Activated naive CD8-positive, alpha-beta T cell treated with anti-CD3 and anti-CD28 coated beads for 36 hours (primary cell): ENCODE measurements around the gene GATB. TPM values are rescaled to one million over a fixed set of nuclear protein-coding genes. Genes with fewer than 3 reads are reported as not detected.

ENCODE experiments used
- DNase-seq: peaks from one replicate; pipeline ENCODE4 v3.0.0; 2021
- H3K27ac Mint-ChIP-seq: one replicate; pipeline ENCODE4 v1.8.0; 2022; ENCODE audit warnings: mild to moderate bottlenecking, moderate library complexity, mixed read lengths
- H3K27me3 Mint-ChIP-seq: one replicate; pipeline ENCODE4 v1.8.0; 2022; ENCODE audit warnings: mild to moderate bottlenecking, mixed read lengths
- H3K36me3 Mint-ChIP-seq: one replicate; pipeline ENCODE4 v1.8.0; 2021; ENCODE audit warnings: mild to moderate bottlenecking, mixed read lengths
- H3K4me1 Mint-ChIP-seq: one replicate; pipeline ENCODE4 v1.8.0; 2021; ENCODE audit warnings: mixed read lengths
- H3K4me3 Mint-ChIP-seq: one replicate; pipeline ENCODE4 v1.8.0; 2022; ENCODE audit warnings: mild to moderate bottlenecking, moderate library complexity, mixed read lengths
- H3K9me3 Mint-ChIP-seq: one replicate; pipeline ENCODE4 v1.8.0; 2022; ENCODE audit warnings: mixed read lengths
- total RNA-seq, 2 experiments: library from RNA; stranded (reverse); gene quantifications; one replicate each; pipeline ENCODE4 v1.2.3, GENCODE V29; 2021

Gene GATB
- total RNA-seq, 2 experiments from 2014 or later: 28.4 to 29.4 TPM

DNA sequence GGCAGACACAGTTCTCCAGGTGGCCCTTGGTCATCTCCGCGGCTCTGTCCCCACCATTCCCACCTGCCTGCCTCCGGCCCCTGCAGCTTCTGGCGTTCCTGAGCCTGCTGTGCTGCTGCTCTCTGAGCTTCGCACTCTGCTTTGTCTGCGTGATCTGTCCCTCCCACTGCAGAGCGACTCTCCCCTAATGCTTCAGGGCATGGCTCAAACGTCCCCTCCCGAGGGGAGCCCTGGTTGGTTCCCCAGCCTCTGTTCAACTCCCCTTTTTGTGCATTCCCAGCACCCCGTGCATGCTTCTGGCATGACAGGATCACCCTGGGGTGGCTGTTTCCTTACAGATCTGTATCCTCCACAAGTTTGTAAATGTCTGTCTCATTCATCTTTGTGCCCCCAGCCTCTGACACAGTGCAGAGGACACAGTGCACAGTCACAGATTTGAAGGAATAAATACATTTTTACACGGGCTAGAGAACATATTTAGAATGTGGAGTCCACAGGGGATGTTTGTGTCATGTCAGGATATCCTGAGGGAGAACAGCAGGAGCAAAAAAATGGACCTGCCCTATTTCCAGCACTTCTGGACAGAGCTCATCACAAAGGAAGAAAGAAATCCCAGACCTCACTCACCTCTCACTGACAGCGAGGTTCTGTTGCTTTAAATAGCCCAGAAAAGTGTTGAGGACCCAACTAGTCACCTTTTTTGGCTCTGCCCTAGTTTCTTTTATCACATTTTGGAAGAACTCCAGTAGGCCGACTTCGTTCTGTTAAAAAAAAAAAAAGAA is 72.6 kb downstream of the GATB start:
- Mint-ChIP-seq H3K36me3 (peaks cover 4% of the 10 kb centered on the region), H3K27ac (no peak overlapping the region), H3K9me3 (no peaks in the 10 kb centered on the region), H3K4me1 (no peaks in the 10 kb centered on the region), H3K27me3 (no peaks in the 10 kb centered on the region), H3K4me3 (no peak overlapping the region)
- no peak for DNase-seq

DNA sequence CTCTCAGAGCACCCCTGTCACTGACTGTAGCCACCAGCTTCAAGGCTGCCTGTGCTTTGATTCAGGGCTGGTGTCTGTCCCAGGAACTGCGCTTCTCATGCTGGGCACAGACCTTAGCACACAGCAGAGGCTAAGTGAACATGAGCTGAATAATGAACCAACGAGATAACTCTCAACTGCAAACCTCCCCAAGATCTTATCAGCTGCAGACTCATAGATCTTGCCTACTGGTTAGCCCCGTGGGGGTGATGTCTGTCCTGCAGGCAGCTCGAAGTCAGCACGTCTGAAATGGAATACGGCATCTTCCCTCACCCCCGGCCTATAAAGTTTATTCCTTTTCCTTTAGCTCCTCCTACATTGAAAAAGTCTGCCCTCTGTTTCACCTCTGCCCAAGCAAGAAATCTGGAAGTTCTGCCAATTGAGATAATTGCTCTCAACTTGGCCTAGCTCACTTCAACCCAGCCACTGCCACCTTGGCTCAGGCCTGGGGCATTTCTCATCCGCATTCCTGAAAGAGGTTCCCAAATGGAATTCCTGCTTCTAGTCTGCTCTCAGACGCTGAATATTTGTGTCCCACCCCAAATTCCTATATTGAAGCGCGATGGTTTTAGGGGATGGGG is 73.7 kb downstream of the GATB start:
- Mint-ChIP-seq H3K27ac (no peak overlapping the region), H3K4me1 (no peaks in the 10 kb centered on the region), H3K36me3 (peaks cover 4% of the 10 kb centered on the region), H3K9me3 (no peaks in the 10 kb centered on the region), H3K4me3 (no peak overlapping the region), H3K27me3 (no peaks in the 10 kb centered on the region)
- no peak for DNase-seq

DNA sequence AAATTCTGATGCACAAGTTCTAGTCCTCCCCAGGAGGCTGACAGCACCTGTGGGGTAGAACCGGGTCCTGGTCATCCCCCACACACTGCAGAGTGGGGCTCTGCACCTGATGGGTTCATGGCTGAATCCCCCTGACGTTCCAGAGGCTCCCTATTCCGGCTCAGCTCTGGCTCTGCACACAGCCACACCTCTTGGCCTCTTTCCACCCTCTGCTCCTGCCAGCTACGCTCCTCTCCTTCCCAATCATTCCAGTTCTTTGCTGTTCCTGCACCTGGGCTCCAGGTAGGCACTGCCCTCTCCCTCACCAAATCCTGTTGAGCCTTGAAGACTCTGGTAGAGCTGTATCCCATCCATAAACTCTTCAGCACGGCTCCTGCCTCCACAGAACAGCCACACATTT is 75.5 kb downstream of the GATB start:
- peaks cover 4% of the 10 kb centered on the region for H3K36me3 Mint-ChIP-seq
- H3K4me1 Mint-ChIP-seq: no peaks in the 10 kb centered on the region
- no peak overlapping the region for H3K4me3 Mint-ChIP-seq
- no peak for DNase-seq
- no peak overlapping the region for H3K27ac Mint-ChIP-seq
- no peaks in the 10 kb centered on the region for H3K9me3 Mint-ChIP-seq
- H3K27me3 Mint-ChIP-seq: no peaks in the 10 kb centered on the region

DNA sequence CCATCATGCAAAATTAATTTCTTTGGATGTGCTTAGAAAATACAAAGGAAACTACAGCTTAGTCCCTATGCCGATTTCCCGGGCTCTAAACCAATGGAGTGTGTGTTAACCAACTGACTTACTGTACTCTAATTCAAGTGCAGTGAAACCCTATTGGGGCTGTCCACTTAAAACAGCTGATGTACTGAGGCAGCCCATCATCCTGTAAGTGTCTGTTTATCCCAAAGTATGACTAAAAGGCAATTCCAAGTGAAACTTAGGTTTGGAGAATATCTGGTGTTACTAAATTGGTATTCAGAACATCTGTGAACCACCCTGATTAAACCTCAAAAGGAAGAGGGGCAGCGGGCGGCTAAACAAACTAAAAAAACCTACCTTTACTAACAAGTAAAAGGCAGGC is 79.7 kb downstream of the GATB start:
- no peaks in the 10 kb centered on the region for H3K4me1 Mint-ChIP-seq
- no peaks in the 10 kb centered on the region for H3K9me3 Mint-ChIP-seq
- no peak for DNase-seq
- H3K36me3 Mint-ChIP-seq: peaks cover 11% of the 10 kb centered on the region
- no peak overlapping the region for H3K27ac Mint-ChIP-seq
- H3K4me3 Mint-ChIP-seq: no peak overlapping the region
- H3K27me3 Mint-ChIP-seq: no peaks in the 10 kb centered on the region

DNA sequence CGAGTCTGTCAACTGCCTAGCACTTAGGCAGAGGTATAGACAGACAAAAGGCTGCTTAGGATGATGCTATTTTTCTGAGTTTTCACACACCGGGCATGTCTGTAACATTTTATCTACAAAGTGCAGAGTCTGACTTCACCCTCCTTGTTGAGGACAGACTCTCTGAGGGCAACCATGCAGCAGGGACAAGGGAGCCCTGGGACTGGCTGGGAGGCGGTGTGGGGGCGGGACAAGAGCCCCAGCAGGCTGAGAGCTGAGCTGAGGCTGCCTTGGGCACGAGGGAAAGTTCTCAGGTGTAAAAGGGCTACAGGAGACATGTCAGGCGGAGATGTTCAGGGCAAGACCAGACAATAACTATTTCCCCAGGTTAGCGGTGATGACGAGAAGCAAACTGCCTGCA is 81.6 kb downstream of the GATB start:
- no peak overlapping the region for H3K4me3 Mint-ChIP-seq
- H3K36me3 Mint-ChIP-seq: peaks cover 11% of the 10 kb centered on the region
- DNase-seq: no peak
- no peaks in the 10 kb centered on the region for H3K9me3 Mint-ChIP-seq
- H3K4me1 Mint-ChIP-seq: no peaks in the 10 kb centered on the region
- no peak overlapping the region for H3K27ac Mint-ChIP-seq
- H3K27me3 Mint-ChIP-seq: no peaks in the 10 kb centered on the region

DNA sequence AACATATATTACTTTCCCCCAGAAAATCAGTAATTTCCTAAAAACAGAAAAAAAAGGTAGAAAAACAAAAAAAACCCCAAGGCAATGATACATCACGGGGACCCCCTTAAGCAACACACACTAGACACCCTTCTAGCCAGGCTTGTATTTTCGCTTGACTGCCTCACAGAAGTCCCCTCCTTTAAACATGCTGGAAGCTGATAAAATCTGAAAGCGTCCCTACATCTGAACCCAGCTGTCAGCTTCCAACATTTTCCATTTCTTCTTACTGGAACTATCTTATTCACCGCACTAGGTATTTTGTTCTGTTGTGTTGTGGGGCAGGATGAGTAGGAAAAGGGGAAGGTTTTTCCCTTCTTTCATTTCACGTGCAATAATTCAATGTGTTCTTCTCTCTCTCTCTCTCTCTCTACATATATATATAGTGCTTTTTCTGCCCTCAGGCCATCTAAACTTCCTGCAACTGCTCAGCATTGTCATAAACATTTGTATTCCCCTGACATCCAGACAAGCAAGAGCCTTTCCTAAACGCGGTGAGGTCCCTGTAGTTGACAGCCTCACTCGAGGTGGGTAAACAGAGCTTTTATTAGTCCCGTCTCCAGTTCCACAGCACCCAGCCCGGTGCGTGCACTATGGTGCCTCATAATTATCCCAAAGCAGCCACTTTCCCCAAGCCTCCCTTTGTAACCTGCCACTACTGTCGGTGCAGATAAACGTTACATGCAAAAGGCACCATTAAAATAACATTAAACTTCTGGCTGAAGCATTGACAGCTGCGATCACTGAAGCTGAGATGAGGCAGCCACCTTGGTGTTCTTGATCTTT is 82.5 kb downstream of the GATB start:
- Mint-ChIP-seq H3K27me3 (no peaks in the 10 kb centered on the region), H3K4me1 (no peaks in the 10 kb centered on the region), H3K27ac (no peak overlapping the region), H3K9me3 (no peaks in the 10 kb centered on the region), H3K36me3 (peaks cover 8% of the 10 kb centered on the region), H3K4me3 (no peak overlapping the region)
- DNase-seq: no peak

DNA sequence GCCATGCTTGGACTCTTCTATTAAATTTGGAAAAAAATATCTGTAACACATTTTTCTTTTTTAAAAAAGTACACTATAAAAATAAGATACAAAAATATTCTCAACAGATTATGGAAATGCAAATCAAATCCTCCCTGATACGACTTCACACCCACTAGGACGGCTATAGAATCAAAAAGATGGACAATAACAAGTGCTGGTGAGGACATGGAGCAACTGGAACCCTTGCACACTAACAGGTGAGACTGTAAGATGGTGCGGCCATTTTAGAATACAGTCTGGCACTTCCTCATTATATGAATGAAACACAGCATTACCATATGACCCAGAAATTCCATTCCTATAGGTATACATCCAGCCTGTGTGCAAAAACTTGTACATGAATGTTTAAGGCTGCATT is 83.6 kb downstream of the GATB start:
- Mint-ChIP-seq H3K4me1 (no peaks in the 10 kb centered on the region), H3K27ac (no peak overlapping the region), H3K4me3 (no peak overlapping the region), H3K27me3 (no peaks in the 10 kb centered on the region), H3K9me3 (no peaks in the 10 kb centered on the region), H3K36me3 (peaks cover 8% of the 10 kb centered on the region)
- DNase-seq: no peak

DNA sequence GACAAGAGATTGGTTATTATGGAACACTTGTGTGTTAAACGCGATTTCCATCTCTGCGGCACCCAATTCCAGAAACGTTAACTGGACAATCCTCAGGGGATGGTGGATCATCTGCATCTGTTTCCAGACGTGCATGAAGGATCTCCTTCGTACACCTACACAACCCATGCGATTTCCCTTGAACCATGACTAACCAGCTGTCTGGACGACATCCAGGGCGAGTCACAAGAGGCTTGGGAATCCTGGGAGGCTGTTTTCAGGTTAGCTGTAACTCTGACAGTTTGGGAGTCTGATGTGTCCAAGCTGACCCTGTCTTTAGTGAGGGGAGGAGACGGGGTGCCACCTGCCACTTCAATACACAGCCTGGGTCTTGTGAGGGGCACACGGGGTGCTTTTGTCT is 84.5 kb downstream of the GATB start:
- Mint-ChIP-seq H3K36me3 (peaks cover 8% of the 10 kb centered on the region), H3K4me3 (no peak overlapping the region), H3K9me3 (no peaks in the 10 kb centered on the region), H3K27me3 (no peaks in the 10 kb centered on the region), H3K27ac (no peak overlapping the region), H3K4me1 (no peaks in the 10 kb centered on the region)
- DNase-seq: no peak

DNA sequence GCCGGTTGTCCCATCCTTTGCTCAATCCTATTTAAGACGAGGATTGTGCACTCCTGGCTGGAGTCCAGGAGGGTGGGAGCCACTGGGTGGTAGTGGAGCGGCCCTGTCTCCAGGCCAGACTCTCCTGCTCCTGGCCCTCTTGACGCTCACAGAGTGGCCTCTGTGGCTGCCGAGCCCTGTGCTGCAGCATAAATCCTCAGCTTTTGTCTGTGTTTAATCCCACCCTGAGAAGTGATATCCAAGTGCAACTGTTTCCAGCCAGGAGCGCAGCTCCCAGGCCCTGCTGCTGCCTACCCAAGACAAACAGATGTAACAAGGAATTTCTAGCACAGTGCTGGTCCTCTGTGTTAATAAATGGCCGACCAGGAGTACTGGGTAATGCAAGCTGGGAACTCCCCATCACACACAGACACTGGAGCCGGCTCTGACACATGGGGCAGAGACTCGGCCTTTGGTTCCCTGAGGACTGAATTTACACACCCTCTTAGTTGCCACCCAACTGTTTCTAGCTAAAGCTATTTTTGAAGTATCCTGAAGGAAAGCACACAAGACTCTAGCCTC is 85.3 kb downstream of the GATB start:
- Mint-ChIP-seq H3K36me3 (peaks cover 8% of the 10 kb centered on the region), H3K4me1 (no peaks in the 10 kb centered on the region), H3K9me3 (no peaks in the 10 kb centered on the region), H3K27me3 (no peaks in the 10 kb centered on the region), H3K27ac (no peak overlapping the region), H3K4me3 (no peak overlapping the region)
- DNase-seq: no peak

DNA sequence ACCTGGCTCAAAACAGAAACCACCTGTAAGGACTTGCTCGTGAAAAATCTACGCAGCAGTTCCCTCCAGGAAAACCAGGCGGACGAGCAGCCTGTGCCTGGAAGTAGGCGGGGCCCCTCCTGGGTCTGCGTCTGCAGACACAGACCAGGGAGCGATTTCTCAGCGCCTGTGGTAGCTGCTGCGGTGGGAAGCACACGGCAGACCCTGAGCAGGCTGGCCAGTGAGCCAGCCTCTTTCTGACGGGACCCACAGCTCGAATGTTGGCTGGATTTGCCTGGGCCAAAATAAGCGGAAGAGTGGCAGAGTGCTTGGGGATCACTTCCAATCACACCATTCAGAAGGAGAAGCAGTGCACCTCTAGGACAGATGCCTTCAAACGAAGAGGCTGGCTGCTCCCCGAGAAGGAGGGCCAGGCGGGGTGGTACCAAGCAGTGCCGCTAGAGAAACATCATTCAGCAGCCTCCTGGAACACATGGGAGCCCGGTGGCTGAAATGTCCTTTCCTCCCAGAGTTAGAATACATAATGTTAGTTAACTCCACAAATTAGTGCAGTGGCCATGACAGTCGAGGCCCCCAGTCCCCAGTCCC is 85.9 kb downstream of the GATB start:
- Mint-ChIP-seq H3K4me1 (no peaks in the 10 kb centered on the region), H3K27me3 (no peaks in the 10 kb centered on the region), H3K4me3 (no peak overlapping the region), H3K9me3 (no peaks in the 10 kb centered on the region), H3K27ac (no peak overlapping the region), H3K36me3 (peaks cover 8% of the 10 kb centered on the region)
- no peak for DNase-seq

DNA sequence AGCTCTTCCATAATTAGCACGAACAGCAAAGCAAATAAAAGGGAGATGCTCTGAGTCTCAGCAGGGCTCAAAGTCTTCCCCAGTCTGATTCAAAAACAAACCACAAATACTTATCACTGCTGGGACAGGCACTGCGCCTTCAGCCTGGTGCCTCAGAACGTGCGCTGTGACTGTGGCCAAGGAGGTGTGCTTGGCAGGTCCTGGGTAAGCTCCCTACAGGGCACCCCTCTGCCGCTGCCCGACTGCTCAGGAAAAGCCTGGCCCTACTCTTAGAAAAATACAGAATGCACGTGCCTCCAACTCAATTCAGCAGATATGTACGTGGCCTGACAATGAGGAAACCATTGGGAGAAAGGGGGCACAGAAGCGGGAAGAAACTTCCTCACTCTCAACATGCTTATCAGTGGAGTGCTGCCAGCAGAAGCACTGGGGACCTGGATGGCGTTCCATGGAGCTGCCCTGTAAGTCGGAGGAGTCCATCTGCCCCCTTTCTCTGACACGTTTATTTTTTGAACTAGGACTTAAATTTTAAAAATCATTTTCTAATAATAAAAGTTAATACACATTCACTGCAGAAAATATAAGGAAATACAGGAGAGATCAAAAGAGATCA is 86.8 kb downstream of the GATB start:
- DNase-seq: no peak
- no peaks in the 10 kb centered on the region for H3K27me3 Mint-ChIP-seq
- H3K4me3 Mint-ChIP-seq: no peak overlapping the region
- H3K9me3 Mint-ChIP-seq: no peaks in the 10 kb centered on the region
- H3K27ac Mint-ChIP-seq: no peak overlapping the region
- H3K36me3 Mint-ChIP-seq: peaks cover 7% of the 10 kb centered on the region
- no peaks in the 10 kb centered on the region for H3K4me1 Mint-ChIP-seq

DNA sequence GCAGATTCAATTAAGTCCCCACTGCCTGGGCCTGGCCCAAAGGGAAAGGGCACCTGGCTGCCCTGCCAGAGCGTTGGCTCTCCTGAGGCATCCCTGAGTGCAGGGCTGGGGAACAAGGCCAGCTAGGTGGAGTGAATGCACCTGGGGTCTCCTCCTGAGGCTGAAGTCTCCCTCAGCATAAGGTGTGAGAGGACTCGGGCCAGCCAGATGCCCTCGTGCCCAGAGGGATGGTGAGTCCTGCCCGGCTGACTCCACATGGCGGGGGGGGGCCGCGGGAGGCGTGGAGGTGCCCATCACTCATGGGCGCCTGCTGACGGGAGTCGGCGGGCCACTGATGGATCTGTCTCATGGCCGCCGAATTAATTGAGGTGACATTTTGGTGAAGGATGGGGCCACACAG is 87.8 kb downstream of the GATB start:
- Mint-ChIP-seq H3K27me3 (no peaks in the 10 kb centered on the region), H3K36me3 (peaks cover under 1% of the 10 kb centered on the region), H3K9me3 (no peaks in the 10 kb centered on the region), H3K4me3 (no peak overlapping the region), H3K27ac (no peak overlapping the region), H3K4me1 (no peaks in the 10 kb centered on the region)
- DNase-seq: no peak

DNA sequence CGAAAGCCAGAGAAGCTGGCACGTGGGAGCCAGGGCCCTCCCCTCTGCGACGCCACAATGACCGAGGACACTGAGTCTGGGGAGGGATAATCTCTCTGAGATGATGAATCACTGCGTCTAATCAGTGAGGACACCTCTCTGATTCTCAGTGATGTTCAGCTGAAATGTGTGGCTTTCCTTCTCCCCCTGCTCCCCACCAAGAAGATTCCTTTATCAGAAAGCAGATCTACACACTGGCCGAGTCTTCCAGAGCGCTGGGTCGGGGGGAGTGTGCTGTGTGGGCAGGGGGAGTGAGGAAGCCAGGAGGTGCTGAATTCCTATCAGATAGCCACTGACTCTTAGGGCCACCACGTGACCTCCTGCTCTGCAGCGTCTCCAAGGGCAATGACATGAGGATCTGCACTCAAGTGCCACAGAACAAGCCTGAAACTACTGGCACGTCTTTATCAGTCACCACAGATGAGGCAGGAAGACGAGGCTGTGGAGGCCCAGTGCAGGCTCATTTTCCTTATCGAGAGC is 89.2 kb downstream of the GATB start:
- H3K4me3 Mint-ChIP-seq: no peak overlapping the region
- H3K27ac Mint-ChIP-seq: no peak overlapping the region
- H3K4me1 Mint-ChIP-seq: peaks cover 4% of the 10 kb centered on the region
- no peaks in the 10 kb centered on the region for H3K9me3 Mint-ChIP-seq
- no peak for DNase-seq
- H3K36me3 Mint-ChIP-seq: no peaks in the 10 kb centered on the region
- no peaks in the 10 kb centered on the region for H3K27me3 Mint-ChIP-seq

DNA sequence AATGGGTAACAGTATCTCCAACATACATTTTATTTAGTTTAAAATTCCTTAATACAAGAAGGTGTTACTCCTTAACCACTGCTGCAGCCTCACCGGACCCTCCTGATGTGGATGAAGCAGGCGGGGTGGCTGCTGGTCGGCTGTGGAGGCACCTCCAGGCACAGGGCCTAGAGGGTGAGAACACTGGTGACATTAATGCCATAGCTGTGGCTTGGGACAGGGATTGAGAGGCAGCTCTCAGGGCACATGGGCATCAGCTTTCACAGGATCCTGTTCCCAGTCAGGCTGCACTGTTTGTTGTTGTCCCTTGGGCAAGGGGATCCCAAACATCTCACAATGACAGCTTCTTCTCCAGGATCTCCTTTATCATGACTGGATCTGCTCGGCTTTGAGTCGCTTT is 90.0 kb downstream of the GATB start:
- Mint-ChIP-seq H3K27me3 (no peaks in the 10 kb centered on the region), H3K4me1 (peaks cover 4% of the 10 kb centered on the region), H3K4me3 (no peak overlapping the region), H3K36me3 (no peaks in the 10 kb centered on the region), H3K27ac (no peak overlapping the region), H3K9me3 (no peaks in the 10 kb centered on the region)
- no peak for DNase-seq
